Measurements from ENCODE around the gene ITPR1.

ITPR1 gene

DNA sequence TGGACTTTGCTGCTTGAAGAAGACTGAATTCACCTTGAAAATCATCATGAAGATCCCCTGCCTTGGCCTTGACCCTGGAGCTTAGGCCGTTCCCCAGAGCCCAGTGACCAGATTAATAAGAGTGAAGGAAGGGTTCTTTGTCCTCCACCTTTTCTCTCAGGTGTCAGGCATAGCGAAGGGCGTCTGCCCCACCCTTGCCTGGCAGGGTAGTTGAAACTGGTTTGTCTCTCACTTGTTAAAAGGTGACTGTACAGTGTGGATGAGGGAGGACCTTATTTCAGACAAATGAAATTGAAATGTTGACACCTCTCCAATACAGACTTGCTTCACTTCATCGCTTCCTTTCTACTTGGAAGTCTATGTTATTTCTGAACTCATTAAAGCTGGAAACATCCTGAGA, 262.4 kb downstream of the ITPR1 start:
- peaks cover 0 to 16% of the 10 kb centered on the region in 2 experiments for H3K27me3 ChIP-seq (ENCODE audit: control insufficient read depth in 1 of 2, insufficient read depth in 1 of 2, low read length in 2 of 2)
- H2BK15ac ChIP-seq (ENCODE audit: low read depth, poor library complexity, severe bottlenecking) = no peak overlapping the region
- H2AFZ ChIP-seq (ENCODE audit: low read depth, low read length) = no peak overlapping the region
- no peaks in the 10 kb centered on the region for H3K9me3 ChIP-seq (ENCODE audit: control insufficient read depth, low read length)
- WGBS = 94% methylated on average over 3 of the region's 4 CpGs
- H4K91ac ChIP-seq (ENCODE audit: low read length) = no peak overlapping the region
- H3K18ac ChIP-seq (ENCODE audit: low read depth in 1 of 2, low read length in 2 of 2) = no peak overlapping the region
- H3K36me3 ChIP-seq (ENCODE audit: control insufficient read depth in 1 of 2, insufficient read depth in 2 of 2, low read depth in 1 of 2, low read length in 2 of 2) = no peaks in the 10 kb centered on the region
- no peak overlapping the region for H2BK5ac ChIP-seq (ENCODE audit: low read depth, low read length, poor library complexity, severe bottlenecking)
- H3K4me1 ChIP-seq (ENCODE audit: control insufficient read depth, insufficient read depth, low read depth, low read length) = peaks cover 29% of the 10 kb centered on the region
- H2AK5ac ChIP-seq (ENCODE audit: low read length, severe bottlenecking) = peak overlapping the region; percentile 94
- no peak overlapping the region for H3K4ac ChIP-seq (ENCODE audit: low read depth in 1 of 2, low read length in 2 of 2)
- H4K8ac ChIP-seq (ENCODE audit: low read length) = no peak overlapping the region
- H3K4me2 ChIP-seq (ENCODE audit: low read length, poor library complexity, severe bottlenecking) = no peak overlapping the region
- H2BK120ac ChIP-seq (ENCODE audit: low read depth, low read length) = no peak overlapping the region
- H3K27ac ChIP-seq (ENCODE audit: low read length, poor library complexity, severe bottlenecking) = no peak overlapping the region
- H3K79me1 ChIP-seq (replicated peaks; ENCODE audit: low read length, poor library complexity, severe bottlenecking) = no peaks in the 10 kb centered on the region
- no peak overlapping the region for H3K4me3 ChIP-seq (ENCODE audit: insufficient read depth in 1 of 2, low read depth in 1 of 2, low read length in 2 of 2)
- no peak overlapping the region for H2BK12ac ChIP-seq (ENCODE audit: low read length in 2 of 2)
- H3K14ac ChIP-seq (ENCODE audit: low read length in 2 of 2) = no peak overlapping the region
- no peak overlapping the region for H3K9ac ChIP-seq (ENCODE audit: low read length)
- H3K23ac ChIP-seq (ENCODE audit: low read length in 2 of 2) = no peak overlapping the region
- no peak for DNase-seq

DNA sequence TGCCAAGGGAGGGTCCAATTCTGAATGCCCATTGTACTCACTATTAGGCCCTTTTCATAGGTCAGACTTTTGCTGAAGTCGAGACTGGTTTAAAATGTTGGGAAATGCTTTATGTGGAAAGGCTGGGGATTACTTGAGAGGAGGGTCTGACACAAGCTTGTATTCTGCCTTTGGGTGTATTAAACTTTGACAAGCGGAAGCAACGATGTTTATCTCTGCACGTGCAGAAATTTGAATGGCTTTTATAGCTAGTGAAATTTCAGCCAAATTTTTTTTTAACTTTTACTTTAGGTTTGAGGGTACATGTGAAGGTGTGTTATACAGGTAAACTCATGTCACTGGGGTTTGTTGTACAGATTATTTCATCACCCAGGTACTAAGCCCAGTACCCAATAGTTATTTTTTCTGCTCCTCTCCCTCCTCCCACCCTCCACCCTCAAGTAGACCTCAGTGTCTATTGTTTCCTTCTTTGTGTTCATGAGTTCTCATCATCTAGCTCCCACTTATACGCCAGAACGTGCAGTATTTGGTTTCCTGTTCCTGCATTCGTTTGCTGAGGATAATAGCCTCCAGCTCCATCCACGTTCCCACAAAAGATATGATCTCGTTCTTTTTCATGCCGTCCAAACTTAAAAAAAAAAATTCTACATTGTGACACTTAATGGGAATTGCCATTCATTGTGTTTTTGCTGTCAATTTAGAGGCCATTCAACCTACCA, 263.1 kb downstream of the ITPR1 start:
- Histone ChIP-seq H2BK12ac (ENCODE audit: low read length in 2 of 2) (no peak overlapping the region), H3K27ac (ENCODE audit: low read length, poor library complexity, severe bottlenecking) (no peak overlapping the region), H2BK120ac (ENCODE audit: low read depth, low read length) (no peak overlapping the region), H3K4me2 (ENCODE audit: low read length, poor library complexity, severe bottlenecking) (no peak overlapping the region), H2BK5ac (ENCODE audit: low read depth, low read length, poor library complexity, severe bottlenecking) (no peak overlapping the region), H3K9ac (ENCODE audit: low read length) (no peak overlapping the region), H3K79me1 (replicated peaks; ENCODE audit: low read length, poor library complexity, severe bottlenecking) (no peaks in the 10 kb centered on the region), H3K36me3 (ENCODE audit: control insufficient read depth in 1 of 2, insufficient read depth in 2 of 2, low read depth in 1 of 2, low read length in 2 of 2) (no peaks in the 10 kb centered on the region), H3K4me1 (ENCODE audit: control insufficient read depth, insufficient read depth, low read depth, low read length) (peaks cover 26% of the 10 kb centered on the region), H3K9me3 (ENCODE audit: control insufficient read depth, low read length) (no peaks in the 10 kb centered on the region), H3K23ac (ENCODE audit: low read length in 2 of 2) (no peak overlapping the region), H2BK15ac (ENCODE audit: low read depth, poor library complexity, severe bottlenecking) (no peak overlapping the region), H3K4ac (ENCODE audit: low read depth in 1 of 2, low read length in 2 of 2) (no peak overlapping the region), H2AFZ (ENCODE audit: low read depth, low read length) (no peak overlapping the region), H2AK5ac (ENCODE audit: low read length, severe bottlenecking) (no peak overlapping the region), H3K4me3 (ENCODE audit: insufficient read depth in 1 of 2, low read depth in 1 of 2, low read length in 2 of 2) (no peak overlapping the region), H4K91ac (ENCODE audit: low read length) (no peak overlapping the region), H3K14ac (ENCODE audit: low read length in 2 of 2) (no peak overlapping the region), H3K27me3 (ENCODE audit: control insufficient read depth in 1 of 2, insufficient read depth in 1 of 2, low read length in 2 of 2) (peaks cover 0 to 19% of the 10 kb centered on the region in 2 experiments), H4K8ac (ENCODE audit: low read length) (no peak overlapping the region), H3K18ac (ENCODE audit: low read depth in 1 of 2, low read length in 2 of 2) (no peak overlapping the region)
- WGBS = 96% methylated on average over 10 of the region's 10 CpGs
- DNase-seq = no peak

DNA sequence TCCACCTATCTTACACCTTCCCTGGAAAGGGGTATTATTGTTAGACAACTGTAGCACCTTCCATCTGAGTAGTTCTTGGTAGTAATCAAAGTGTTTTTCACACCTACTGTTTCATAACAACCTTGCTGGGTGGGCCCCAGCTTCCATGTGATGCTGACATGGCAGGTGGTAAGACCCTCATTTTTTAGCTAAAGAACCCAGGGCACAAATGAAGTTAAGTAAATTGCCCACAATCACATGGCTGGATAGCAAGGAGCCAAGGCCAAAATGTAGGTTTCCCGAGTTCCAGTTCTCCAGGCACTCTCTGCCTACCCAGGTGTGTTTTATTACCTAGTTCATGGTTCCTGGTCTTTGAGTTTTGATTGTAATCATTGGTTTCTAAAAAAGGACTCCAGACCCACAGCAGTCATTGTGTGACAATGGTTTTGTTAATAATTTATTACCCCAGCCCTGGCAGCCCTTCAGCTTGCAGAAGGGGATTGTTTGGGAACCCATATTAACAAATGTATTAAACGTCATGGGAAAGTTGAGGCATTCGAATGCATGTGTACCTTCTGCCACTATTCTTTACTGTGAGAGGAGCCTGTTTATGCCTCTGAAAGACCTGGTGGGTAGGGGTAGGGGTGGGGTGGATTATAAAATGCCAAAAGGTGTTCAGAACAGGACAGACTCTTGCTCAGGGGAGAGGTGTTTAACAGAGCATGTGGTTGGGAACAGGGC, 263.9 kb downstream of the ITPR1 start:
- Histone ChIP-seq H2BK120ac (ENCODE audit: low read depth, low read length) (no peak overlapping the region), H3K4ac (ENCODE audit: low read depth in 1 of 2, low read length in 2 of 2) (no peak overlapping the region), H3K4me2 (ENCODE audit: low read length, poor library complexity, severe bottlenecking) (no peak overlapping the region), H4K91ac (ENCODE audit: low read length) (no peak overlapping the region), H3K9me3 (ENCODE audit: control insufficient read depth, low read length) (no peaks in the 10 kb centered on the region), H3K27ac (ENCODE audit: low read length, poor library complexity, severe bottlenecking) (no peak overlapping the region), H2BK12ac (ENCODE audit: low read length in 2 of 2) (no peak overlapping the region), H3K23ac (ENCODE audit: low read length in 2 of 2) (no peak overlapping the region), H3K18ac (ENCODE audit: low read depth in 1 of 2, low read length in 2 of 2) (no peak overlapping the region), H3K79me1 (replicated peaks; ENCODE audit: low read length, poor library complexity, severe bottlenecking) (no peaks in the 10 kb centered on the region), H4K8ac (ENCODE audit: low read length) (no peak overlapping the region), H2BK15ac (ENCODE audit: low read depth, poor library complexity, severe bottlenecking) (no peak overlapping the region), H3K36me3 (ENCODE audit: control insufficient read depth in 1 of 2, insufficient read depth in 2 of 2, low read depth in 1 of 2, low read length in 2 of 2) (no peaks in the 10 kb centered on the region), H3K14ac (ENCODE audit: low read length in 2 of 2) (no peak overlapping the region), H2AFZ (ENCODE audit: low read depth, low read length) (no peak overlapping the region), H2BK5ac (ENCODE audit: low read depth, low read length, poor library complexity, severe bottlenecking) (no peak overlapping the region), H3K4me1 (ENCODE audit: control insufficient read depth, insufficient read depth, low read depth, low read length) (peaks cover 25% of the 10 kb centered on the region), H3K9ac (ENCODE audit: low read length) (no peak overlapping the region), H3K4me3 (ENCODE audit: insufficient read depth in 1 of 2, low read depth in 1 of 2, low read length in 2 of 2) (no peak overlapping the region), H3K27me3 (ENCODE audit: control insufficient read depth in 1 of 2, insufficient read depth in 1 of 2, low read length in 2 of 2) (peaks cover 0 to 19% of the 10 kb centered on the region in 2 experiments), H2AK5ac (ENCODE audit: low read length, severe bottlenecking) (peak overlapping the region; percentile 25)
- WGBS = 89% methylated on average over 3 of the region's 3 CpGs
- DNase-seq = no peak

DNA sequence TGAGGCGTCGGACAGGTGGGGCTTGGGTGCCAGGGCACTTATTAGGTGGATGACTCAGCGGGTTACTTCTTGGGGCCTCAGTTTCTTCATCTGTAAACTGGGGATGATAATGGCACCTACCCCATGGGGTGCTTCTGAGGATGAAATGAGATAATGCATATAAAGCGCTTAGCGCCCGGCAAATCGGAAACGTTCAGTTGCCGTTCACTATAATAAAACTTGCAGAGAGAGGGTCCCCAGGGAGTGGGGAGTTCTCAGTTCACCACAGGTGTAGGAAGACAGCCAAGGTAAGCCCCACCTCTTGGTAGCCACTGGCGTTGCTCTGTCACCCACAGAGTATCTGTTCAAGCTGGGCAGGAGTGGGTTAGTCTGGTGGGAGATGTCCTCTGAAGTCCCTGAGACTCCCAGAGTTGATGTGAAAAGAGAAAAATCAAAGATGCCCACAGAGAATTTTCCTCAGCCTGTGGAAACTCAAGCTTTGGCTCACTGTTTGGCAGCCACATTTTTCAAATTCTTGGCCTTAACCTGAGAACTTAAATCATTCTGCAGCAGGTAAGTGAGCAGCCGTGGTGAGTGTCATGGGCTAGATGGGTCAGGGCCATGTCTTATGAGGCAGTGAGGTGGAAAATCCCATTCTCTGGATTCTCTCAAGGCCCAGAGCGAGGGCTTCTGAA, 264.6 kb downstream of the ITPR1 start:
- no peak overlapping the region for H3K14ac ChIP-seq (ENCODE audit: low read length in 2 of 2)
- no peak overlapping the region for H3K9ac ChIP-seq (ENCODE audit: low read length)
- no peak for DNase-seq
- H3K4ac ChIP-seq (ENCODE audit: low read depth in 1 of 2, low read length in 2 of 2) = no peak overlapping the region
- H3K9me3 ChIP-seq (ENCODE audit: control insufficient read depth, low read length) = no peaks in the 10 kb centered on the region
- no peak overlapping the region for H3K23ac ChIP-seq (ENCODE audit: low read length in 2 of 2)
- H2BK5ac ChIP-seq (ENCODE audit: low read depth, low read length, poor library complexity, severe bottlenecking) = no peak overlapping the region
- no peak overlapping the region for H2BK12ac ChIP-seq (ENCODE audit: low read length in 2 of 2)
- peaks cover 0 to 19% of the 10 kb centered on the region in 2 experiments for H3K27me3 ChIP-seq (ENCODE audit: control insufficient read depth in 1 of 2, insufficient read depth in 1 of 2, low read length in 2 of 2)
- no peaks in the 10 kb centered on the region for H3K36me3 ChIP-seq (ENCODE audit: control insufficient read depth in 1 of 2, insufficient read depth in 2 of 2, low read depth in 1 of 2, low read length in 2 of 2)
- H4K91ac ChIP-seq (ENCODE audit: low read length) = no peak overlapping the region
- H3K79me1 ChIP-seq (replicated peaks; ENCODE audit: low read length, poor library complexity, severe bottlenecking) = no peaks in the 10 kb centered on the region
- H3K18ac ChIP-seq (ENCODE audit: low read depth in 1 of 2, low read length in 2 of 2) = no peak overlapping the region
- peaks cover 24% of the 10 kb centered on the region for H3K4me1 ChIP-seq (ENCODE audit: control insufficient read depth, insufficient read depth, low read depth, low read length)
- H2AFZ ChIP-seq (ENCODE audit: low read depth, low read length) = no peak overlapping the region
- no peak overlapping the region for H2BK120ac ChIP-seq (ENCODE audit: low read depth, low read length)
- no peak overlapping the region for H3K4me3 ChIP-seq (ENCODE audit: insufficient read depth in 1 of 2, low read depth in 1 of 2, low read length in 2 of 2)
- no peak overlapping the region for H4K8ac ChIP-seq (ENCODE audit: low read length)
- H3K27ac ChIP-seq (ENCODE audit: low read length, poor library complexity, severe bottlenecking) = no peak overlapping the region
- peak overlapping the region; percentile 72 for H2AK5ac ChIP-seq (ENCODE audit: low read length, severe bottlenecking)
- 91% methylated on average over 12 of the region's 12 CpGs for WGBS
- no peak overlapping the region for H2BK15ac ChIP-seq (ENCODE audit: low read depth, poor library complexity, severe bottlenecking)
- H3K4me2 ChIP-seq (ENCODE audit: low read length, poor library complexity, severe bottlenecking) = no peak overlapping the region

Measured in mesenchymal stem cell (in vitro differentiated cells and primary cell).